ENCODE data around the gene STAB2. TPM values are rescaled to one million over a fixed set of nuclear protein-coding genes. Genes with fewer than 3 reads are reported as not detected.

STAB2 gene
- total RNA-seq, 1 experiment from 2014 or later: not detected

DNA sequence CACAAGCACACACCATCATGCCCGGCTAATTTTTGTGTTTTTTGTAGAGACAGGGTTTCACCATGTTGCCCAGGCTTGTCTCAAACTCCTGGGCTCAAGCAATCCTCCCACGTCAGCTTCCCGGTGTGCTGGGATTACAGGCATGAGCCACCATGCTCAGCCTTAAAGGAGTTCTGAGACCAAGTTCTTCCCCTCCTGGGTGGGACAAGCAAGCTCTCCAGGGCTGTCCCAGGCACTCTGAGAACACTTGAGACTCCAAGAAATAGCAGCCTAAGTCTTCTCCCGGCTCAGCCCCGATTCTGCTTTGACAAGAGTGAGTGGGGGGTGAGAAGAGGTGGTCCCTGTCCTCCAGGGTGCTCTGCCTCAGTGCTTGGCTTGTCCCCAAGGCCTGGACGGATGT, 86.4 kb downstream of the STAB2 start:
- DNase-seq (ENCODE audit: low read depth, low spot score): no peak
- Histone ChIP-seq H3K4me3 (replicated peaks in 1 of 2; ENCODE audit: low read depth in 1 of 2, low read length in 2 of 2) (no peak overlapping the region), H4K20me1 (ENCODE audit: insufficient read depth) (no peaks in the 10 kb centered on the region), H3K9me3 (ENCODE audit: control insufficient read depth in 1 of 2, insufficient read depth in 1 of 2, low read depth in 1 of 2, low read length in 2 of 2) (no peaks in the 10 kb centered on the region), H3K27ac (ENCODE audit: low read depth, low read length) (no peak overlapping the region), H3K9me2 (ENCODE audit: insufficient read depth) (no peaks in the 10 kb centered on the region), H3K4me2 (ENCODE audit: low read length) (no peak overlapping the region), H3K9ac (ENCODE audit: low read length) (no peak overlapping the region), H3K4me1 (ENCODE audit: control insufficient read depth in 1 of 2, insufficient read depth in 2 of 2, low read length in 2 of 2) (peaks cover 0 to 10% of the 10 kb centered on the region in 2 experiments; a peak in 1 of 4 replicates), H3K27me3 (ENCODE audit: insufficient read depth, low read length) (no peaks in the 10 kb centered on the region), H3K36me3 (ENCODE audit: control insufficient read depth in 1 of 2, insufficient read depth in 2 of 2, low read length in 2 of 2) (no peaks in the 10 kb centered on the region), H2AFZ (ENCODE audit: low read depth, low read length, poor library complexity, severe bottlenecking) (no peak overlapping the region), H3K79me2 (ENCODE audit: insufficient read depth, low read length) (no peaks in the 10 kb centered on the region)
- intact Hi-C loops (cut with micrococcal nuclease): no loop called here
- CTCF ChIA-PET: no interaction called here
- POLR2A ChIA-PET: no interaction called here
- BruUV-seq (replicated peaks): no TSS peak
- no peak for ATAC-seq
- RAD21 ChIA-PET (ENCODE audit: low non-redundant PET in 1 of 2, low total read pairs in 2 of 2, uncharacterized antibody in 2 of 2, unreplicated experiment in 2 of 2): no interaction called here
- TF ChIP-seq SP1 (IDR thresholded peaks at IDR 0.05; ENCODE audit: low read depth): no peak
- no peak for TF ChIP-seq JUND (IDR thresholded peaks at IDR 0.05)
- no peak for TF ChIP-seq EZH2phosphoT487 (IDR thresholded peaks at IDR 0.05; ENCODE audit: borderline replicate concordance)
- TF ChIP-seq EZH2 (IDR thresholded peaks at IDR 0.05): no peak
- no peak for TF ChIP-seq YY1 (IDR thresholded peaks at IDR 0.05; ENCODE audit: extremely low read depth, insufficient replicate concordance, low read depth, low read length)
- TF ChIP-seq, protein P1, sequence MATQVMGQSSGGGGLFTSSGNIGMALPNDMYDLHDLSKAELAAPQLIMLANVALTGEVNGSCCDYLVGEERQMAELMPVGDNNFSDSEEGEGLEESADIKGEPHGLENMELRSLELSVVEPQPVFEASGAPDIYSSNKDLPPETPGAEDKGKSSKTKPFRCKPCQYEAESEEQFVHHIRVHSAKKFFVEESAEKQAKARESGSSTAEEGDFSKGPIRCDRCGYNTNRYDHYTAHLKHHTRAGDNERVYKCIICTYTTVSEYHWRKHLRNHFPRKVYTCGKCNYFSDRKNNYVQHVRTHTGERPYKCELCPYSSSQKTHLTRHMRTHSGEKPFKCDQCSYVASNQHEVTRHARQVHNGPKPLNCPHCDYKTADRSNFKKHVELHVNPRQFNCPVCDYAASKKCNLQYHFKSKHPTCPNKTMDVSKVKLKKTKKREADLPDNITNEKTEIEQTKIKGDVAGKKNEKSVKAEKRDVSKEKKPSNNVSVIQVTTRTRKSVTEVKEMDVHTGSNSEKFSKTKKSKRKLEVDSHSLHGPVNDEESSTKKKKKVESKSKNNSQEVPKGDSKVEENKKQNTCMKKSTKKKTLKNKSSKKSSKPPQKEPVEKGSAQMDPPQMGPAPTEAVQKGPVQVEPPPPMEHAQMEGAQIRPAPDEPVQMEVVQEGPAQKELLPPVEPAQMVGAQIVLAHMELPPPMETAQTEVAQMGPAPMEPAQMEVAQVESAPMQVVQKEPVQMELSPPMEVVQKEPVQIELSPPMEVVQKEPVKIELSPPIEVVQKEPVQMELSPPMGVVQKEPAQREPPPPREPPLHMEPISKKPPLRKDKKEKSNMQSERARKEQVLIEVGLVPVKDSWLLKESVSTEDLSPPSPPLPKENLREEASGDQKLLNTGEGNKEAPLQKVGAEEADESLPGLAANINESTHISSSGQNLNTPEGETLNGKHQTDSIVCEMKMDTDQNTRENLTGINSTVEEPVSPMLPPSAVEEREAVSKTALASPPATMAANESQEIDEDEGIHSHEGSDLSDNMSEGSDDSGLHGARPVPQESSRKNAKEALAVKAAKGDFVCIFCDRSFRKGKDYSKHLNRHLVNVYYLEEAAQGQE (IDR thresholded peaks at IDR 0.05; ENCODE audit: low read depth): no peak
- no peak for TF ChIP-seq CEBPB (IDR thresholded peaks at IDR 0.05; ENCODE audit: low read depth)
- TF ChIP-seq, protein P2, sequence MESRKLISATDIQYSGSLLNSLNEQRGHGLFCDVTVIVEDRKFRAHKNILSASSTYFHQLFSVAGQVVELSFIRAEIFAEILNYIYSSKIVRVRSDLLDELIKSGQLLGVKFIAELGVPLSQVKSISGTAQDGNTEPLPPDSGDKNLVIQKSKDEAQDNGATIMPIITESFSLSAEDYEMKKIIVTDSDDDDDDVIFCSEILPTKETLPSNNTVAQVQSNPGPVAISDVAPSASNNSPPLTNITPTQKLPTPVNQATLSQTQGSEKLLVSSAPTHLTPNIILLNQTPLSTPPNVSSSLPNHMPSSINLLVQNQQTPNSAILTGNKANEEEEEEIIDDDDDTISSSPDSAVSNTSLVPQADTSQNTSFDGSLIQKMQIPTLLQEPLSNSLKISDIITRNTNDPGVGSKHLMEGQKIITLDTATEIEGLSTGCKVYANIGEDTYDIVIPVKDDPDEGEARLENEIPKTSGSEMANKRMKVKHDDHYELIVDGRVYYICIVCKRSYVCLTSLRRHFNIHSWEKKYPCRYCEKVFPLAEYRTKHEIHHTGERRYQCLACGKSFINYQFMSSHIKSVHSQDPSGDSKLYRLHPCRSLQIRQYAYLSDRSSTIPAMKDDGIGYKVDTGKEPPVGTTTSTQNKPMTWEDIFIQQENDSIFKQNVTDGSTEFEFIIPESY (IDR thresholded peaks at IDR 0.05; ENCODE audit: extremely low read depth, insufficient replicate concordance, low read length): no peak
